ENCODE measurements around the gene SCFD2. TPM values are rescaled to one million over a fixed set of nuclear protein-coding genes. Genes with fewer than 3 reads are reported as not detected.

SCFD2 gene
- total and polyA plus RNA-seq, 10 of the 15 experiments (the other 5 are each of a cell fraction or from before 2014, with no cell fraction given): 4.8 to 37.6 (median 24.9) TPM

GRCh38 chr4:52852711-52853110, 513.1 kb downstream of the SCFD2 start:
- Histone ChIP-seq H3K27me3 (replicated peaks in 1 of 2; ENCODE audit: control insufficient read depth in 2 of 2, insufficient read depth in 2 of 2, low read length in 1 of 2) (no peaks in the 10 kb centered on the region; a peak in 1 of 4 replicates), H3K9me3 (replicated peaks; ENCODE audit: control insufficient read depth, insufficient read depth, low read length) (no peaks in the 10 kb centered on the region), H3K9ac (ENCODE audit: control insufficient read depth, insufficient read depth, low read length) (no peak overlapping the region), H3K36me3 (ENCODE audit: control insufficient read depth in 2 of 2, insufficient read depth in 2 of 2, low read length in 1 of 2) (no peaks in the 10 kb centered on the region), H2AFZ (ENCODE audit: control insufficient read depth, low read depth, low read length) (no peak overlapping the region), H3K4me1 (ENCODE audit: control insufficient read depth, insufficient read depth, low read length) (no peaks in the 10 kb centered on the region), H3K79me2 (ENCODE audit: control insufficient read depth, insufficient read depth, low read length) (no peaks in the 10 kb centered on the region), H3K4me2 (ENCODE audit: control insufficient read depth, insufficient read depth) (no peak overlapping the region), H3K4me3 (no peak overlapping the region), H3K27ac (ENCODE audit: control insufficient read depth, insufficient read depth) (no peak overlapping the region), H4K20me1 (ENCODE audit: control insufficient read depth, insufficient read depth) (no peaks in the 10 kb centered on the region)
- TF ChIP-seq HDGF (IDR thresholded peaks at IDR 0.05) (no peak), TCF3 (IDR thresholded peaks at IDR 0.05; ENCODE audit: borderline replicate concordance, insufficient read depth, low read depth, low read length) (no peak), ZNF217 (IDR thresholded peaks at IDR 0.05) (no peak), WRNIP1 (IDR thresholded peaks at IDR 0.05; ENCODE audit: borderline replicate concordance, low read depth, low read length) (no peak), E2F8 (IDR thresholded peaks at IDR 0.05; ENCODE audit: low read depth, partially characterized antibody) (no peak), RCOR1 (conservative IDR thresholded peaks at IDR 0.05; ENCODE audit: low read depth, low read length) (no peak), EP300 (IDR thresholded peaks at IDR 0.05; ENCODE audit: borderline replicate concordance in 1 of 2, control insufficient read depth in 1 of 2, low read depth in 2 of 2, low read length in 2 of 2) (no peak), SMC3 (IDR thresholded peaks at IDR 0.05; ENCODE audit: borderline replicate concordance, low read length) (no peak), NKRF (conservative IDR thresholded peaks at IDR 0.05) (no peak)
- 36% methylated on average over 3 of the region's 3 CpGs for WGBS (ENCODE audit: insufficient coverage, insufficient replicate concordance, low lambda C conversion rate, missing lambda C conversion rate)
- no peak for ATAC-seq
- FAIRE-seq: no peak
- ChIA-PET SMC1A (ENCODE audit: uncharacterized antibody, unreplicated experiment) (interaction anchor here (0.7 kb wide), 1 partner anchor 15 kb away, joined by 3 read pairs; no protein-coding TSS in a partner anchor), POLR2A (no interaction called here), RAD21 (ENCODE audit: unreplicated experiment) (no interaction called here), CTCF (interaction anchor here (0.8 to 1.3 kb wide), 2 partner anchors 11 to 59 kb away, joined by 3 to 4 read pairs; no protein-coding TSS in a partner anchor)
- in situ Hi-C loops (cut with MboI) (no loop called here), intact Hi-C loops (cut with micrococcal nuclease; ENCODE audit: unreplicated experiment) (no loop called here)
- BruUV-seq (replicated peaks): no TSS peak
- no peak for DNase-seq (ENCODE audit: low read depth, low spot score)
